ENCODE data around the gene PTPA.
A peak's percentile ranks its signal among the peaks of the same experiment; 100 is the strongest.

Gene PTPA

DNA sequence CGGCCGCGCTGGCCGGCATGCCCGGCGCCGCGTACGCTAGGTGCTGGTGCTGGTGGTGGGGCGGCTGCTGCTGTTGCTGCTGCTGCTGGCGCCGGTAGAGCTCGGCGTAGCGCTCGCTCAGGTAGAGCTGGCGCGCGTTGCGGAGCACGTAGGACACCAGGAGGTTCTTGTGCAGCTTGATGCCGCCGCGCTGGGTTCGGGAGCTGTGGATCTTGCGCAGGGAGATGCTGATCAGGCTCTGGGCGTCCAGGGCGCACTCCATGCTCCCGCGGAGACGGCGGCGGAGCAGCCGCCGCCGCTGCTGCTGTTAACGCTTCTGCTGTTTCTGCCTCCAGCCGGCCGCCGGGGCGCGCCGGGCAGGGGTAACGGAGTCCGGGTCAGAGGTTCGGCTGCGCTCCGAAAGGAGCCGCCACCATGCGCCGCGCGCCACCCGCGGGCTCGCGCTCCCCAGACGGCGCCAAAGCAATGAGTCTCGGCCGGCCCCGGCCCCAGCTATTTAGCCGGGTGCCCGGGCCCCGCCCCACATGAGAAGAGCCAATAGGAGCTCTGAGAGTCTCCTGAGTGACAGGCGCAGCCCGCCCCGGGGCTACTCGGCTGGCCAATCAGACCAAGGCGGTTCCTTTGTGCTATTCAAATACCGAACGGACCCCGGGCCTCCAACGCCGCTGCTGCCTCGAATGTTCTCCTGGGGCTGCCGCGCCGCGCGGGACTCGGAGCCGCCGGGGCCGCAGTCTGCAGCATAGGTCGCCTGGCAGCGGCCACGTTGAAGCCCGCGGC, 66.8 kb downstream of the PTPA start, which contains the start of gene IER5L (continued):
- no peak for TF ChIP-seq ZNF223 (tag by site-specific recombination; IDR thresholded peaks at IDR 0.05)
- no peak for TF ChIP-seq ZNF16 (tag by site-specific recombination; IDR thresholded peaks at IDR 0.05; ENCODE audit: low read depth)
- TF ChIP-seq, protein P1, sequence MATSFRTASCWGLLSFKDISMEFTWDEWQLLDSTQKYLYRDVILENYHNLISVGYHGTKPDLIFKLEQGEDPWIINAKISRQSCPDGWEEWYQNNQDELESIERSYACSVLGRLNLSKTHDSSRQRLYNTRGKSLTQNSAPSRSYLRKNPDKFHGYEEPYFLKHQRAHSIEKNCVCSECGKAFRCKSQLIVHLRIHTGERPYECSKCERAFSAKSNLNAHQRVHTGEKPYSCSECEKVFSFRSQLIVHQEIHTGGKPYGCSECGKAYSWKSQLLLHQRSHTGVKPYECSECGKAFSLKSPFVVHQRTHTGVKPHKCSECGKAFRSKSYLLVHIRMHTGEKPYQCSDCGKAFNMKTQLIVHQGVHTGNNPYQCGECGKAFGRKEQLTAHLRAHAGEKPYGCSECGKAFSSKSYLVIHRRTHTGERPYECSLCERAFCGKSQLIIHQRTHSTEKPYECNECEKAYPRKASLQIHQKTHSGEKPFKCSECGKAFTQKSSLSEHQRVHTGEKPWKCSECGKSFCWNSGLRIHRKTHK (tag by site-specific recombination; IDR thresholded peaks at IDR 0.05) = no peak
- no peak for TF ChIP-seq ZNF37A (tag by site-specific recombination; IDR thresholded peaks at IDR 0.05)
- TF ChIP-seq, protein P2, sequence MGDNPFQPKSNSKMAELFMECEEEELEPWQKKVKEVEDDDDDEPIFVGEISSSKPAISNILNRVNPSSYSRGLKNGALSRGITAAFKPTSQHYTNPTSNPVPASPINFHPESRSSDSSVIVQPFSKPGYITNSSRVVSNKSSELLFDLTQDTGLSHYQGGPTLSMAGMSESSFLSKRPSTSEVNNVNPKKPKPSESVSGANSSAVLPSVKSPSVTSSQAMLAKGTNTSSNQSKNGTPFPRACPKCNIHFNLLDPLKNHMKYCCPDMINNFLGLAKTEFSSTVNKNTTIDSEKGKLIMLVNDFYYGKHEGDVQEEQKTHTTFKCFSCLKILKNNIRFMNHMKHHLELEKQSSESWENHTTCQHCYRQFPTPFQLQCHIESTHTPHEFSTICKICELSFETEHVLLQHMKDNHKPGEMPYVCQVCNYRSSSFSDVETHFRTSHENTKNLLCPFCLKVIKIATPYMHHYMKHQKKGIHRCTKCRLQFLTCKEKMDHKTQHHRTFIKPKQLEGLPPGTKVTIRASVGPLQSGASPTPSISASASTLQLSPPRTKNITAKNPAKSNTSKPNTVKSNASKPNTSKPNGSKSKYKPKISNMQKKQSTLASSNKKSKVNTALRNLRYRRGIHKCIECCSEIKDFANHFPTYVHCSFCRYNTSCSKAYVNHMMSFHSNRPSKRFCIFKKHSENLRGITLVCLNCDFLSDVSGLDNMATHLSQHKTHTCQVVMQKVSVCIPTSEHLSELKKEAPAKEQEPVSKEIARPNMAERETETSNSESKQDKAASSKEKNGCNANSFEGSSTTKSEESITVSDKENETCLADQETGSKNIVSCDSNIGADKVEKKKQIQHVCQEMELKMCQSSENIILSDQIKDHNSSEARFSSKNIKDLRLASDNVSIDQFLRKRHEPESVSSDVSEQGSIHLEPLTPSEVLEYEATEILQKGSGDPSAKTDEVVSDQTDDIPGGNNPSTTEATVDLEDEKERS (tag by site-specific recombination; IDR thresholded peaks at IDR 0.05) = no peak
- TF ChIP-seq, protein P3, sequence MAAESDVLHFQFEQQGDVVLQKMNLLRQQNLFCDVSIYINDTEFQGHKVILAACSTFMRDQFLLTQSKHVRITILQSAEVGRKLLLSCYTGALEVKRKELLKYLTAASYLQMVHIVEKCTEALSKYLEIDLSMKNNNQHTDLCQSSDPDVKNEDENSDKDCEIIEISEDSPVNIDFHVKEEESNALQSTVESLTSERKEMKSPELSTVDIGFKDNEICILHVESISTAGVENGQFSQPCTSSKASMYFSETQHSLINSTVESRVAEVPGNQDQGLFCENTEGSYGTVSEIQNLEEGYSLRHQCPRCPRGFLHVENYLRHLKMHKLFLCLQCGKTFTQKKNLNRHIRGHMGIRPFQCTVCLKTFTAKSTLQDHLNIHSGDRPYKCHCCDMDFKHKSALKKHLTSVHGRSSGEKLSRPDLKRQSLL (tag by site-specific recombination; IDR thresholded peaks at IDR 0.05) = peak; percentile 64; the same call in 1 of the 2 replicates
- TF ChIP-seq ZNF76 (tag by site-specific recombination; IDR thresholded peaks at IDR 0.05; ENCODE audit: borderline replicate concordance, low read depth) = peak; percentile 59; the same call in 1 of the 2 replicates
- no peak for TF ChIP-seq HOXC10 (CRISPR knock-in tag; IDR thresholded peaks at IDR 0.05)
- peak; percentile 64; the same call in 1 of the 2 replicates for TF ChIP-seq ZXDB (tag by site-specific recombination; IDR thresholded peaks at IDR 0.05)
- TF ChIP-seq, protein P4, sequence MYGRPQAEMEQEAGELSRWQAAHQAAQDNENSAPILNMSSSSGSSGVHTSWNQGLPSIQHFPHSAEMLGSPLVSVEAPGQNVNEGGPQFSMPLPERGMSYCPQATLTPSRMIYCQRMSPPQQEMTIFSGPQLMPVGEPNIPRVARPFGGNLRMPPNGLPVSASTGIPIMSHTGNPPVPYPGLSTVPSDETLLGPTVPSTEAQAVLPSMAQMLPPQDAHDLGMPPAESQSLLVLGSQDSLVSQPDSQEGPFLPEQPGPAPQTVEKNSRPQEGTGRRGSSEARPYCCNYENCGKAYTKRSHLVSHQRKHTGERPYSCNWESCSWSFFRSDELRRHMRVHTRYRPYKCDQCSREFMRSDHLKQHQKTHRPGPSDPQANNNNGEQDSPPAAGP (tag by site-specific recombination; IDR thresholded peaks at IDR 0.05) = peak; percentile 75; the same call in 1 of the 2 replicates
- TF ChIP-seq ZNF791 (tag by site-specific recombination; IDR thresholded peaks at IDR 0.05) = no peak
- peak; percentile 96 for TF ChIP-seq ZNF600 (tag by site-specific recombination; IDR thresholded peaks at IDR 0.05)
- peak; percentile 80 for TF ChIP-seq ZNF391 (tag by site-specific recombination; IDR thresholded peaks at IDR 0.05; ENCODE audit: borderline replicate concordance, low read depth)
- TF ChIP-seq SP2 (tag by site-specific recombination; IDR thresholded peaks at IDR 0.05) = peak; percentile 92
- TF ChIP-seq ZNF302 (tag by site-specific recombination; IDR thresholded peaks at IDR 0.05; ENCODE audit: low read depth) = no peak
- peak; percentile 78; the same call in 1 of the 2 replicates for TF ChIP-seq ZNF10 (tag by site-specific recombination; IDR thresholded peaks at IDR 0.05)
- TF ChIP-seq ZNF132 (tag by site-specific recombination; IDR thresholded peaks at IDR 0.05; ENCODE audit: borderline replicate concordance) = no peak
- no peak for TF ChIP-seq MZF1 (tag by site-specific recombination; IDR thresholded peaks at IDR 0.05; ENCODE audit: borderline replicate concordance)
- TF ChIP-seq ZNF548 (tag by site-specific recombination; IDR thresholded peaks at IDR 0.05) = no peak
- TF ChIP-seq YY1 (tag by site-specific recombination; IDR thresholded peaks at IDR 0.05) = peak; percentile 70
- TF ChIP-seq ZNF394 (tag by site-specific recombination; IDR thresholded peaks at IDR 0.05; ENCODE audit: borderline replicate concordance) = peak; percentile 67; the same call in 1 of the 2 replicates
- TF ChIP-seq, protein P5, sequence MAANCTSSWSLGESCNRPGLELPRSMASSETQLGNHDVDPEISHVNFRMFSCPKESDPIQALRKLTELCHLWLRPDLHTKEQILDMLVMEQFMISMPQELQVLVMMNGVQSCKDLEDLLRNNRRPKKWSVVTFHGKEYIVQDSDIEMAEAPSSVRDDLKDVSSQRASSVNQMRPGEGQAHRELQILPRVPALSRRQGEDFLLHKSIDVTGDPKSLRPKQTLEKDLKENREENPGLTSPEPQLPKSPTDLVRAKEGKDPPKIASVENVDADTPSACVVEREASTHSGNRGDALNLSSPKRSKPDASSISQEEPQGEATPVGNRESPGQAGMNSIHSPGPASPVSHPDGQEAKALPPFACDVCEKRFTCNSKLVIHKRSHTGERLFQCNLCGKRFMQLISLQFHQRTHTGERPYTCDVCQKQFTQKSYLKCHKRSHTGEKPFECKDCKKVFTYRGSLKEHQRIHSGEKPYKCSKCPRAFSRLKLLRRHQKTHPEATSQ (tag by site-specific recombination; IDR thresholded peaks at IDR 0.05) = 0 out of 2 replicates have a peak, but pooled peaks have one; percentile 50
- TF ChIP-seq ZNF707 (tag by site-specific recombination; IDR thresholded peaks at IDR 0.05) = no peak
- peak; percentile 99 for TF ChIP-seq TCF7L2 (IDR thresholded peaks at IDR 0.05; ENCODE audit: borderline replicate concordance, low read depth, low read length)
- no peak for TF ChIP-seq ZNF311 (tag by site-specific recombination; IDR thresholded peaks at IDR 0.05; ENCODE audit: borderline replicate concordance)
- TF ChIP-seq FEZF1 (tag by site-specific recombination; IDR thresholded peaks at IDR 0.05) = no peak
- no peak for TF ChIP-seq ZNF350 (tag by site-specific recombination; IDR thresholded peaks at IDR 0.05)
- TF ChIP-seq ZNF157 (tag by site-specific recombination; IDR thresholded peaks at IDR 0.05) = no peak
- peak; percentile 87 for TF ChIP-seq ZFP37 (tag by site-specific recombination; IDR thresholded peaks at IDR 0.05)
- TF ChIP-seq WT1 (tag by site-specific recombination; IDR thresholded peaks at IDR 0.05) = peak; percentile 45

Data from HEK293 (cell line).